HG03520 (cell line): ENCODE data around the gene NTM.

Experiments
- ATAC-seq: cut with Tn5 transposase; IDR thresholded peaks from one replicate; pipeline ENCODE4 v1.9.1; 2021; ENCODE audit warnings: mild to moderate bottlenecking, moderate library complexity; ENCODE audit not compliant: unreplicated experiment

The NTM gene

GRCh38 chr11:131458421-131458820, 88.0 kb downstream of the NTM start:
- no peak for ATAC-seq

DNA sequence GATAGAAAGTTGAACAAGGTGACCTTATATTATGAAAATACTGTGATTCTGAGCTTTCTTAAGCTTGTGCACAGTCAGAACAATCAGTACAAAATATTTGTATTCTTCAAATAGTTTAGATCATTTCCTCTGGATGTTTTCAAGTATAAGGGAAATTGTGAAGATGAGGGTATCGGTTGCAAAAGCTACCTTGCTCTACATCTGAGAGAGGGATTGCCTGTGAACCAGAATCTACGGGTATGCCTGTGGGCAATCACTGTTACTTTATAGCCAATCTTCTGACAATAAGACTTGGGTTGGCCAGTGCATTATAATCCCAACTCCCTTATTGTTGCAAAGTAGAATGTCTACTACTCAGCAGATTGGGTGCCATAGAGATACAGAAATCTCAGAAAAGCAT, 90.5 kb downstream of the NTM start:
- no peak for ATAC-seq

GRCh38 chr11:131462622-131463021, 92.2 kb downstream of the NTM start:
- no peak for ATAC-seq

GRCh38 chr11:131463162-131463561, 92.7 kb downstream of the NTM start:
- no peak for ATAC-seq

- no peak for ATAC-seq
Measured at GRCh38 chr11:131463649-131464425, 93.4 kb downstream of the NTM start.

DNA sequence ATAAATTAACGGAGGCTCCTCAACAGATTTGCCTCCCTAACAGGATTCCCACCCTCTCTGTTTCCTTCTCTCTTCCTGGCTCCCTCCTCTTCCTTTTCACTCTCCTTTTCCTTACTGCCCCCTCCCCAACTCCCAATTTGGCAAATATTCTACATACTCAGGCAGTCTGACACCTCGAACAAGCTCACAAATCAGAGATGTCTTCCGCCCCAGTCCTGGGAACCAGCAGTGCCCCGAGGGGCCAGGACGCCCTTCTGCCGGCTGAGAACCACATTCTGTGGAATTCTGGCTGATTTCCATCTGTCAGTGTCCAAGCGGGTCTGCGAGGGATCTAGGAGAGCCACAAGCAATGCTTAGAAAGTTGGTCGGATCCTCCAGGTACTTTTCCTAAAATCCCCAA, 94.0 kb downstream of the NTM start:
- no peak for ATAC-seq

DNA sequence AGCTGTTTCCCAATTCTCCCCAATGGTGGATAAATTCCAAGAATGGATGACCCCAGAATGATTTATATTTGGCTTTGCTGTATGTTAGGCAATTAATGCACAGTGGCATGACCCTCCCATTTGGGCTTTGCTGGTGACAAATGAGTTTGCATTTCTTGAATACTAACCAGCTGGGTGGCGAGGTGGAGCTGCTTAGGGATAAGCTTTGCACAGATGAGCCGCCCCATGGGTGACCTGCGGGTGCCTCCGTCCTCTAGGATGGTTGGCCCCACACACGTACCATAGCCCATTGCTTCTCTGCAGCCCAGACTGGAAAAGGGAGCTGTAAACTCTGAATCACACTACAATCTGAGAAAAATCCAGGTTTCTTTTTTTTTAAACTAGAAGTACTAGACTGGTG, 94.6 kb downstream of the NTM start:
- ATAC-seq: no peak

- ATAC-seq: no peak
Measured at GRCh38 chr11:131465746-131466145, 95.3 kb downstream of the NTM start.

- no peak for ATAC-seq
Measured at GRCh38 chr11:131467645-131468394, 97.4 kb downstream of the NTM start.

GRCh38 chr11:131468565-131468964, 98.2 kb downstream of the NTM start:
- ATAC-seq: no peak

DNA sequence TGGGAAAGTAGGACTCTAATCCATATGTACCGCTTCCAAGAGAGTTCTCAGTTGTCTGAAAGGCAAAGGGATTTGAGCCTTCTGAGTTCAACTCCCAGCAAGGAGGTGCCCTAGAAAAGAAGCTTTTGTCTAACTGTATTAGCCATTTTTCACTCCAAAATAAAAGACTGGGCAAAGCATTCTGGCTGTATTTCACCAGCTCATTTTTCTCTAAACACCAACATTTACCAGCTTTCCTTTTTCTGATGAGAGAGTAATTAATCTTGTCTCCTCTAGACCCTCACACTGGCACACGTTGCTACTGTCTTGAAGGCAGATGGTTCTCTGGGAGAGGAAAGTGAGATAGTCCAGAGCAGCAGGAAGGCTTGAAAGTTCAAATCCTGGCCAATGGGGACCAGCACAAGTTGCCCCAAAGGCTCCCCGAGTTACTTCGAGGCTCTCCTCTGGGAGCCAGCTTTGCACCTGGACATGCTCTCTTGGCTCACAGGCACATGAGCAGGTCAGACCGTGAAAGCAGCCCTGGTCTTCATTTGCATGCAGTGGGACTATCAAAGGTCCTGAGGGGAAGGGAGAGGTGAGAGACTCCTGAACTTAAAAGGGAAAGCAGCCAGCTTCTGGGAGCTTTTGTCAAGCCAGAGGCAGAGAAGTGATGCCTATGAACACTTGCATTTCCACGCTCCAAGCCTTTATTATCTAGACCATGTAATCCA, 100.0 kb downstream of the NTM start:
- ATAC-seq: no peak

- no peak for ATAC-seq
Measured at GRCh38 chr11:131471976-131472375, 101.6 kb downstream of the NTM start.

DNA sequence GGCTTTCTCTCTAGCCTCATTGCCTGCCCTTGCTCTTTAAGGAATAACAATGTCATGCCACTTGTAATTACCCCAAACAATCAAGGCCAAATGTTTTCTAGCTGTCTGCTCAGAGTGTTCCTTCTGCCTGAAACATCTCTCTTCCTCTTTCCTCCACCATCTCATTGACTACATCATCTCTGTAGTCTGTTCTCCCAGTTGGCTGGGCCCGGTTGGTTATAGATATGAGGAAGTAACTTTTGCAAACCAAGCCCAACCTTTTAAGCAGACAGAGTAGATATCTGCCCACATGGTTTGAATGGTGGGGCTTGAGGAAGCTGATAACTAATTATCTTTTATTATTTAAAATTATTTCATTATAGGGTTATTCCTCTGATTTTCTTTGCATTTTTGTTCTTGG, 104.5 kb downstream of the NTM start:
- ATAC-seq: no peak

- ATAC-seq: no peak
Measured at GRCh38 chr11:131476266-131476665, 105.9 kb downstream of the NTM start.

- no peak for ATAC-seq
Measured at GRCh38 chr11:131478341-131478740, 107.9 kb downstream of the NTM start.

GRCh38 chr11:131481303-131481702, 110.9 kb downstream of the NTM start:
- no peak for ATAC-seq

- ATAC-seq: no peak
Measured at GRCh38 chr11:131481971-131482370, 111.6 kb downstream of the NTM start.

DNA sequence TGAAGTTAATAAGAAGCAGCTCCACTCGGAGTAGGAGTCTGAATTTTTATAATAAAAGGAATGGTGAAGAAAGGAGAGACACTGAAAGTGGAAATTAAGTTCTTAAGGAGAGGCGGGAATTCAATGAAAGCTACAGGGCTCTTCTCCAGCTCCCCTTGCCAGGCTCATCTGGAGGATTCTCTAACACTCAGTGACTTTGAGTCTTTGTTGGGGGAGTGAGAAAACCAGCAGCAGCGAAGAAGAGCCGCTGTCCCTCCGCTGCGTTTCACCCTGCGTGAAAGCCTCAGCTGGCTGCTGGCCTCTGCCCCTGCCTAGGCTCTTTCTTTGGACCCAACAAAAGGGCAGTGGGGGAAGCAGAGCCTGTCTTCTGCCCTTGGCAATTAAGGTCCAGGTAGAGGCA, 113.0 kb downstream of the NTM start:
- no peak for ATAC-seq

DNA sequence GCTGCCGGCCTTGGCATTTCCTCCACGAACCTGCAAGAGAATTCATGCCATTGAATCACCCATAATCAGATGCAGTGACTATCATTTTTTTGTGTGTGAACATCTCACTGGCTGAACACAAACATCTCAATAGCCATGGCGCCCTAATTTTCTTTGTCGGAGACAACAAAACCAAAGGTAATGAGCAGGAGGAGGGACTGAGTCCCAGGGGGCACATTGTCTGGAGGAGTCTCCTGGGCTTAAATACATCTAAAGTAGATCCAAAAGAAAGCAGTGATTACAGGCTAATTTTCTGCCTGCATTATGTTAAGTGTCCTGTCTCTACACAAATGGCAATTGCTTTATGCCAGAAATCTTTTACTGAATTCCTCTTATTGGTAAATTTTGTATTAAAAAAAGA, 113.5 kb downstream of the NTM start:
- ATAC-seq: no peak

DNA sequence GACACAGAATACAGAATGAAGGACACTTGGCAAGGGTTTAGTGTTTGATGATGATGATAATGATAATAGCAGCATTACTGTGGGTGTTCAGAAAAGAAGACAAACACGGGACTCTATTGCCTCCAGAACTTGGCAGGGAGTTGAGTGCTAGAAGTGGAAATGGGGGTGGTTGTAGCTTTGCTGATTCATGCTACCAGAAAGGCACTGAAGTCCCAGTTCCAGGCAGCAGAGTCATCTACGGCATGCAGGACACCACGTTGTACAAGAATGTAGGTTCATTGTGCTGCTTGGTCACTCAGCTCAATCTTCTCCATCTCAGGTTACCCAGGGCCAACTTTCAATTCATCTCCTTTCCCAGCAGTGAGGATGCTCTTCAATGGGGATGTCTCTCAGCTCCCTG, 115.7 kb downstream of the NTM start:
- no peak for ATAC-seq

- ATAC-seq: no peak
Measured at GRCh38 chr11:131486937-131487635, 116.7 kb downstream of the NTM start.
